ENCODE measurements around the gene ARHGEF12. TPM values are rescaled to one million over a fixed set of nuclear protein-coding genes. Genes with fewer than 3 reads are reported as not detected.
"Not testable (repeated sequence)": the region's sequence is repeated elsewhere in the genome, so short reads cannot be mapped to it uniquely, and the experiment has no call there.

The ARHGEF12 gene
- total and polyA plus RNA-seq, 3 experiments from 2014 or later = 4.6 to 31.0 (median 30.1) TPM

DNA sequence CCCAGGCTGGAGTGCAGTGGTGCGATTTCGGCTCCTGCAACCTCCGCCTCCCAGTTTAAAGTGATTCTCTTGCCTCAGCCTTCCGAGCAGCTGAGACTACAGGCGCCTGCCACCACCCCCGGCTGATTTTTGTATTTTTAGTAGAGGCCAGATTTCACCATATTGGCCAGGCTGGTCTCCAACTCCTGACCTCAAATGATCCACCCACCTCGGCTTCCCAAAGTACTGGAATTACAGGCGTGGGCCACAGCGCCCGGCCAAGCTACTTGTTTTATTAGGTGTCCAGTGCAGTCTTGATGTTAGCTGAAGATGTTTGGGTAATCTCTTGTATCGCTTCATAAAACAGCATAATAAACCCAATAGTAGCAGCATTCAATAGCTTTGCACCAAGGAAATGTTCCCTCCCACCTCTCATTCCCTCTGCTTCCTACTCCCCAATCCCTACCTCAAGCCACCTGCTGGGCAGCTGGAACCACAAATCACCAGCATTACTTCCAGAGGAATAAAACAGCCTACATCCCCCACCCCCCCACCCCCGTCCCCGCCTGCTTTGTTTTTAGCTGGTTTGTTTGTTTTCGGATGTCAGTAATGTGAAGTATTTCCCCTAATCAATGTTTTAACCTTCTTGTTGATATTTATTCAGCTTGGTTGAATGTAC, 164.3 kb downstream of the ARHGEF12 start:
- Histone ChIP-seq H3K4me3 (ENCODE audit: low read length) (no peak overlapping the region), H3K9me3 (ENCODE audit: low read length) (no peaks in the 10 kb centered on the region), H3K36me3 (ENCODE audit: insufficient read depth, low read length) (no peaks in the 10 kb centered on the region), H3K27me3 (ENCODE audit: insufficient read depth, low read length, poor library complexity, severe bottlenecking) (peaks cover 8% of the 10 kb centered on the region), H3K4me1 (ENCODE audit: insufficient read depth, low read length) (no peaks in the 10 kb centered on the region), H3K27ac (ENCODE audit: low read depth, low read length) (no peak overlapping the region)
- Mint-ChIP-seq H3K36me3 (no peaks in the 10 kb centered on the region), H3K27ac (no peak overlapping the region), H3K27me3 (peaks cover 25 to 55% of the 10 kb centered on the region in 2 donors), H3K9me3 (no peaks in the 10 kb centered on the region), H3K4me3 (no peak overlapping the region), H3K4me1 (no peaks in the 10 kb centered on the region)
- CTCF ChIA-PET = interaction anchor here (1.3 kb wide), 1 partner anchor 35 kb away, joined by 3 read pairs; no protein-coding TSS in a partner anchor
- POLR2A ChIA-PET = no interaction called here
- DNase-seq = no peak

DNA sequence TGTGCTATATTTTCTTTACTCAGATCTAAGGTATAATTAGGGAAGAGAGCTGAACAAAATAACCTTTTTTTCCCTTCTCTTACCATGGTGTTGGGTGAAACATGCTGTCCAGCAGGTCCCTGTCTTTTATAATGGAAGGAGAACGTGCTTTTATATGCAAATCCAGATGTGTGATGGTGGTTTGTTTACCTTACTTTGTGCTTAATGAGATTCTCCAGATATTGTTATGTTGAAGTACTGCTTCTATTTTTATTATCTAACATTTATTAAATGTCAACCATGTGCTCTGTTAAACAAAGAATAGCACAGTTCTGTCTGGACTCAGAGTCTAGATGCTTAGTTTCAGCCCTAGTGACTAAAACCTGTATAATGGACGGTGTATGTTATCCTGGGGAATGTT, 165.2 kb downstream of the ARHGEF12 start:
- Histone ChIP-seq H3K27ac (ENCODE audit: low read depth, low read length) (no peak overlapping the region), H3K27me3 (ENCODE audit: insufficient read depth, low read length, poor library complexity, severe bottlenecking) (peaks cover 8% of the 10 kb centered on the region), H3K4me1 (ENCODE audit: insufficient read depth, low read length) (no peaks in the 10 kb centered on the region), H3K9me3 (ENCODE audit: low read length) (no peaks in the 10 kb centered on the region), H3K36me3 (ENCODE audit: insufficient read depth, low read length) (no peaks in the 10 kb centered on the region), H3K4me3 (ENCODE audit: low read length) (no peak overlapping the region)
- no peak overlapping the region for H3K27ac Mint-ChIP-seq
- DNase-seq = no peak
- no peaks in the 10 kb centered on the region for H3K36me3 Mint-ChIP-seq
- H3K4me3 Mint-ChIP-seq = no peak overlapping the region
- no peaks in the 10 kb centered on the region for H3K4me1 Mint-ChIP-seq
- peaks cover 31 to 58% of the 10 kb centered on the region in 2 donors for H3K27me3 Mint-ChIP-seq
- no peaks in the 10 kb centered on the region for H3K9me3 Mint-ChIP-seq
- CTCF ChIA-PET = no interaction called here
- POLR2A ChIA-PET = no interaction called here

DNA sequence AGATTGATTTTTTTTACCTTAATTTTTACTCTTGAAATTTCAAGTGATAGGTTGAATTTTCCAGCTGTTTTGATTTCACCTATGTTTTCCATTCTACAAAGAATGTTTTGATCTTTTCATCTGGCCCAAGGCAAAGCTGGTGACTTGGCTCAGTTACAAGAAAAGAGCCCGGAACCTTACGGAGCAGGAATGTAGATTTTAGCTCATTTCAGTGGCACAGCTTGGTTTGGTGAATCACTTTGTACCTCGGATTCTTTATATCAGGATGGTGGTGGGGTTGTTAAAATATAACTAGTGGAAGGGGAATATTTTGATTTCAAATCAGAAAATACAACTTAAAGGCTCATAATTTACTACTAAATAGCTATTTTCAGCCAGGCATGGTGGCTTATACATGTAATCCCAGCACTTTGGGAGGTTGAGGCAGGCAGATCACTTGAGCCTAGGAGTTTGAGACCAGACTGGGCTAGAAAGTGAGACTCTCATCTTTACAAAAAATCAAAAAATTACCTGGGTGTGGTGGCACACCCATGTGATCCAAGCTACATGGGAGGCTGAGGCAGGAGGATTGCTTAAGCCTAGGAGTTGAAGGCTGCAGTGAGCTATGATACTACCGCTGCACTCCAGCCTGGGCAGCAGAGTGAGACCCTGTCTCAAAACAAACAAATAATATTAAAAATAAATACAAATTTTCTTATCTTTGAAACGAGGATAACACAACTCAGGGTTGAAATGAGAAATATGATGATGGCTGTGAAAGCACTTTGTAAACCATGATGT, 166.0 kb downstream of the ARHGEF12 start:
- peaks cover 34 to 62% of the 10 kb centered on the region in 2 donors for H3K27me3 Mint-ChIP-seq
- no peaks in the 10 kb centered on the region for H3K36me3 Mint-ChIP-seq
- Histone ChIP-seq H3K36me3 (ENCODE audit: insufficient read depth, low read length) (no peaks in the 10 kb centered on the region), H3K27ac (ENCODE audit: low read depth, low read length) (no peak overlapping the region), H3K4me3 (ENCODE audit: low read length) (no peak overlapping the region), H3K9me3 (ENCODE audit: low read length) (no peaks in the 10 kb centered on the region), H3K4me1 (ENCODE audit: insufficient read depth, low read length) (no peaks in the 10 kb centered on the region), H3K27me3 (ENCODE audit: insufficient read depth, low read length, poor library complexity, severe bottlenecking) (peaks cover 8% of the 10 kb centered on the region)
- H3K4me3 Mint-ChIP-seq = no peak overlapping the region
- H3K9me3 Mint-ChIP-seq = no peaks in the 10 kb centered on the region
- no peak overlapping the region for H3K27ac Mint-ChIP-seq
- no peak for DNase-seq
- ChIA-PET POLR2A (no interaction called here), CTCF (no interaction called here)
- no peaks in the 10 kb centered on the region for H3K4me1 Mint-ChIP-seq

DNA sequence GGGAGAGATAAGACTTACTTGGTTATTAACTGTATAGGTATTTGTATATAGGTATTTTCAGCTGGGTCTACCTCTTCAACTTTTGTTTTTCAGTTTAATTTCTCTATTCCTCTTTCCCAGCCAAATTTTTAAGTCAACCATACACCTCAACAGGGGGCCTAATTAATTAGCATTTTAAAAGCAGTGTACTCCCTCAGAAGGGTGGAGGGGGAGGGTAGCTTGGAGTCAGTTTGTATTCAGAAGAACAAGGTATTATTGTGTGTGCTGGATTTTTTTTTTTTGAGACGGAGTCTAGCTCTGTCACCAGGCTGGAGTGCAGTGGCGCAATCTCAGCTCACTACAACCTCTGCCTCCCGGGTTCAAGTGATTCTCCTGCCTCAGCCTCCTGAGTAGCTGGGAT, 167.3 kb downstream of the ARHGEF12 start:
- H3K27me3 ChIP-seq (ENCODE audit: insufficient read depth, low read length, poor library complexity, severe bottlenecking); H3K9me3 ChIP-seq (ENCODE audit: low read length); DNase-seq; CTCF ChIA-PET; H3K9me3 Mint-ChIP-seq; H3K4me1 ChIP-seq (ENCODE audit: insufficient read depth, low read length); H3K27ac ChIP-seq (ENCODE audit: low read depth, low read length); H3K4me1 Mint-ChIP-seq; H3K4me3 Mint-ChIP-seq; H3K36me3 ChIP-seq (ENCODE audit: insufficient read depth, low read length); POLR2A ChIA-PET; H3K27ac Mint-ChIP-seq; H3K36me3 Mint-ChIP-seq; H3K4me3 ChIP-seq (ENCODE audit: low read length): not testable (repeated sequence)
- H3K27me3 Mint-ChIP-seq = peaks cover 35 to 70% of the 10 kb centered on the region in 2 donors

DNA sequence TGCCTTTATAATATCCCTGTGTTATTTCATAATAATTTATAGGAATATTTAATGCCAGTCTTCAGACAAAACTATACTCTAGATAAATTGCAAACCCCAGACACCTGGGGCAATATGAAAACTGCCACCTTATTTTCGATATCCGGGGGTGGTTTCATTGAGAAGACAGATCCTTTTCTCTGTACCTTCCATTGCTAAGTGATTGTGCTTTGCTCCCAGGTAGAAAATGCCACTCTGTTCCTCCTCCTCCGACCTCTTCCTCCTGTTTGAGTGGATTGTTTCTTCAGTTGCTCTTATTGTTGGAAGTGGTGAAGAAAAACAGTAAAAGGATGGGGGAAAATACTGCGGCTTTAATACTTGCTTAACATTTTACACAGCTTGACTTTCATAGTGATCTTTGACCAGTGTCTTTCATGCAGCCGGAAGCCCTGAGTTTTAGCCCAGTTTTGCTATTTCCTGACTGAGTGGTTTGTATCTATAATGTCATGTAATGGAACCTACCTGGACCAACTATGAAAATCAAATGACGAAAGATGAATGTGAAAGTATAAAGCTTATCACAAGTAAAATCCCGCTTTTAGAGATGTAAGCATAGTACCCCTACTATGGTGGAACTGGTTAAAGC, 169.7 kb downstream of the ARHGEF12 start:
- Mint-ChIP-seq H3K27me3 (peaks cover 54 to 80% of the 10 kb centered on the region in 2 donors), H3K9me3 (no peaks in the 10 kb centered on the region), H3K4me1 (peaks cover 0 to 2% (median 1%) of the 10 kb centered on the region in 3 donors), H3K27ac (no peak overlapping the region), H3K36me3 (no peaks in the 10 kb centered on the region), H3K4me3 (no peak overlapping the region)
- H3K27ac ChIP-seq (ENCODE audit: low read depth, low read length) = no peak overlapping the region
- ChIA-PET POLR2A (no interaction called here), CTCF (interaction anchor here (1.0 kb wide), 1 partner anchor 9 kb away, joined by 3 read pairs; no protein-coding TSS in a partner anchor)
- H3K36me3 ChIP-seq (ENCODE audit: insufficient read depth, low read length) = no peaks in the 10 kb centered on the region
- H3K4me3 ChIP-seq (ENCODE audit: low read length) = no peak overlapping the region
- H3K9me3 ChIP-seq (ENCODE audit: low read length) = no peaks in the 10 kb centered on the region
- no peak for DNase-seq
- H3K27me3 ChIP-seq (ENCODE audit: insufficient read depth, low read length, poor library complexity, severe bottlenecking) = peaks cover 8% of the 10 kb centered on the region
- H3K4me1 ChIP-seq (ENCODE audit: insufficient read depth, low read length) = no peaks in the 10 kb centered on the region

DNA sequence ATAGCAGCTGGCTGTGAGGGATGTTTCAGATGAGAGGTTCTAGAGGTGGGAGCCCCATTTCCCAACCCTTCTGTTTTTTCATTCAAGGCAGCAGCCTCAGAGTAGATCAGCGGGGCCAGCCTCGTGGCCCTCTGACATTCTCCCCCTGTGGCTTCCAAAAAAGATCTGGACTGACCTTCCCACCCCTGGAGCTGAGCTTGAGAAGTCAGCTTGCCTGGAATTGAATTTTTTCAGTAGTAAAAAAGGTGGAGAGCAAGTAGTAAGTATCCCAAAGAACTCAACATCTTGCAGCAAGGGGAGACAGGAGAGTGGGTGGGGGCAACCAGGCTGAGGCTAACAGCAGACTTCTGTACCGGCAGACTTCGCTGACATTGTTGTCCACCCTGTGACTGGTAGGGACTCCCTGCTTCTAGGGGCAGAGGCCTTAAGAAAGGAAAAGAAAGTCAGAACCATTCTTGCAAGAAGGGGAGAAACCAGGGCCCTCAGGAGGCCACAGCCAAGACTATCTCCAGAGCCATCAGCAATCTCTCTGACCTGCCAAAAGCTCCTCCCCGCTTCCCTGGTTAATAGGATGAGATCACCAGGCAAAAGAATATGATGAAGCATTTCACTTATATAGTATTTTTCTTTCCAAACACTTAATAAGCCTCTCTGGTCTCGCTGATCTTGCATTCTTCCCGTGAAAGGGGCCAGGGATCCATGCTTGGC, 173.3 kb downstream of the ARHGEF12 start:
- POLR2A ChIA-PET = no interaction called here
- Mint-ChIP-seq H3K27me3 (peaks cover 56 to 77% of the 10 kb centered on the region in 2 donors), H3K9me3 (no peaks in the 10 kb centered on the region)

DNA sequence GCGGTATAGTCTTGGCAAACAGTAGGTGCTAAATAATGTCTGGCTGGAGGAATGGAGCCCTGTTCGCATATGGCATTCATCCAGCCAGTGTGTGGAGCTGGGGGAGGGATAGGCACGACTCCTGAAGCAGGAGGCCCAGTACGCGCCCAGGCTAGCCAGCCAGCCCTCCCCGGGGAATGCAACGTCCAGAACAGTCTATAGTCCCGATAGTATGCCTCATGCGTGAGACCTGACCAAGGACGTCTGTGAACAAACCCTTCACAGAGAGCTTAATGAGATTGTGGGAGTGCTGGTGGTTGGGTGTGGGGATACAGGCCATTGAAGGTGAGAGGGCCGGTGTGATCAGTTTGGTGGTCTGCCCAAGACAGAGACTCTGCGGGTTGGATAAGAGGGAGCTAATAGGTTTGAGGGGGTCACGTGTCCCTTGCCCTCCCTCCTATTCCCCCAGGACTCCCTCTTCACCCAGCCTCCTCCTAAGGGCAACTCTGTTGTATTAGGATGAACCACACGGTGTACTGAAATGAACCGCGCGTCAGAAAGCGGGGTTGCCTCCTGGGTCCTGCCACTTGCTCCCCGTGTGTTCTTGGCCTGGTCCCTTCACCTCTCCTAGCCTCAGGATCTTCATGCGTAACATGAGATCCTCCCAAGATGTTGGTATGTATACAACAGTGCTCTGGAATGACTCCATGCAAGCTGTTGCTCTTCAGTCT, 174.3 kb downstream of the ARHGEF12 start:
- no peak for DNase-seq
- H3K36me3 Mint-ChIP-seq = no peaks in the 10 kb centered on the region
- no peak overlapping the region for H3K27ac ChIP-seq (ENCODE audit: low read depth, low read length)
- H3K27me3 ChIP-seq (ENCODE audit: insufficient read depth, low read length, poor library complexity, severe bottlenecking) = peaks cover 7% of the 10 kb centered on the region
- no peaks in the 10 kb centered on the region for H3K4me1 ChIP-seq (ENCODE audit: insufficient read depth, low read length)
- peak overlapping the region in 5 of 7 donors; percentile 22 to 82 (median 57) for H3K4me3 Mint-ChIP-seq
- peaks cover 0 to 5% (median 3%) of the 10 kb centered on the region in 3 donors for H3K4me1 Mint-ChIP-seq
- ChIA-PET CTCF (interaction anchor here (0.8 to 1.4 kb wide), 4 partner anchors 15 to 683 kb away, joined by 3 to 5 read pairs (median 3); no protein-coding TSS in a partner anchor), POLR2A (no interaction called here)
- H3K9me3 Mint-ChIP-seq = no peaks in the 10 kb centered on the region
- H3K9me3 ChIP-seq (ENCODE audit: low read length) = no peaks in the 10 kb centered on the region
- no peak overlapping the region for H3K27ac Mint-ChIP-seq
- no peak overlapping the region for H3K4me3 ChIP-seq (ENCODE audit: low read length)
- H3K27me3 Mint-ChIP-seq = peaks cover 57 to 79% of the 10 kb centered on the region in 2 donors
- H3K36me3 ChIP-seq (ENCODE audit: insufficient read depth, low read length) = no peaks in the 10 kb centered on the region

More for the DNA sequence above, 173.3 kb downstream of the ARHGEF12 start:
- no peak for DNase-seq
- Mint-ChIP-seq H3K27ac (no peak overlapping the region), H3K4me1 (peaks cover 0 to 5% (median 3%) of the 10 kb centered on the region in 3 donors), H3K4me3 (peak overlapping the region in 3 of 7 donors; percentile 8 to 78 (median 63)), H3K36me3 (no peaks in the 10 kb centered on the region)
- H3K36me3 ChIP-seq (ENCODE audit: insufficient read depth, low read length) = no peaks in the 10 kb centered on the region
- H3K4me3 ChIP-seq (ENCODE audit: low read length) = no peak overlapping the region
- no peaks in the 10 kb centered on the region for H3K9me3 ChIP-seq (ENCODE audit: low read length)
- H3K4me1 ChIP-seq (ENCODE audit: insufficient read depth, low read length) = no peaks in the 10 kb centered on the region
- no peak overlapping the region for H3K27ac ChIP-seq (ENCODE audit: low read depth, low read length)
- H3K27me3 ChIP-seq (ENCODE audit: insufficient read depth, low read length, poor library complexity, severe bottlenecking) = peaks cover 8% of the 10 kb centered on the region
- CTCF ChIA-PET = interaction anchor here (1.7 kb wide), 1 partner anchor 12 kb away, joined by 4 read pairs; no protein-coding TSS in a partner anchor

Data from CD8-positive, alpha-beta memory T cell (primary cell).